OCI-LY7 (cell line): Measurements from ENCODE around the gene ODF2. TPM values are rescaled to one million over a fixed set of nuclear protein-coding genes. Genes with fewer than 3 reads are reported as not detected.

ENCODE experiments used
- BruUV-seq: library from RNA; stranded (reverse); fragments of 400-500 nt; replicated peaks from 2 replicates; lab custom pipeline; 2021; lab: Mats Ljungman, UMichigan
- CTCF ChIA-PET: fragments of 300-600 bp; sonication (Branson Sonifier 250); formaldehyde crosslinking; loops from one replicate; lab custom pipeline; 2022; ENCODE audit warnings: antibody characterized with exemption; ENCODE audit not compliant: unreplicated experiment; lab: Charles Lee
- POLR2A ChIA-PET: fragments of 300-600 bp; sonication (Branson Sonifier 250); formaldehyde crosslinking; loops from one replicate; lab custom pipeline; 2022; ENCODE audit warnings: antibody characterized with exemption; lab: Charles Lee
- DNase-seq: peaks from one replicate; pipeline ENCODE4 v3.0.0-alpha.2; 2015; ENCODE audit warnings: low spot score
- H2AFZ ChIP-seq: fragments of 200-600 bp; sonication (generic), shearing (Covaris generic); 2 replicates; pipeline ENCODE4 v1.6.1; 2014; ENCODE audit warnings: mild to moderate bottlenecking, antibody characterized with exemption, low read length, moderate library complexity
- H3K27ac ChIP-seq: fragments of 200-600 bp; sonication (generic); 2 replicates; pipeline ENCODE4 v1.5.1; 2014; ENCODE audit warnings: mixed run types, low read depth, mild to moderate bottlenecking, moderate library complexity, low read length, inconsistent platforms; ENCODE audit not compliant: poor library complexity, severe bottlenecking
- H3K36me3 ChIP-seq: fragments of 200-600 bp; sonication (generic); 2 replicates; pipeline ENCODE4 v1.6.1; 2014; ENCODE audit warnings: mild to moderate bottlenecking, antibody characterized with exemption, low read length, moderate library complexity, mixed read lengths; ENCODE audit not compliant: insufficient read depth
- H3K4me1 ChIP-seq: fragments of 200-600 bp; sonication (generic); 2 replicates; pipeline ENCODE4 v1.5.1; 2014; ENCODE audit warnings: mild to moderate bottlenecking, low read length; ENCODE audit not compliant: insufficient read depth, poor library complexity, severe bottlenecking
- H3K4me2 ChIP-seq: fragments of 200-600 bp; sonication (generic); 2 replicates; pipeline ENCODE4 v1.6.1; 2014; ENCODE audit warnings: mild to moderate bottlenecking, low read length
- H3K4me3 ChIP-seq: fragments of 200-600 bp; sonication (generic); 2 replicates; pipeline ENCODE4 v1.5.1; 2014; ENCODE audit warnings: mild to moderate bottlenecking, low read depth, low read length; ENCODE audit not compliant: poor library complexity, severe bottlenecking
- H3K79me2 ChIP-seq: fragments of 200-600 bp; sonication (generic); 2 replicates; pipeline ENCODE4 v1.6.1; 2016; ENCODE audit warnings: low read depth, mild to moderate bottlenecking, low read length, moderate library complexity, mixed read lengths; ENCODE audit not compliant: insufficient read depth
- H3K9me2 ChIP-seq: fragments of 200-600 bp; sonication (generic); 2 replicates; pipeline ENCODE4 v1.6.1; 2016; ENCODE audit warnings: mild to moderate bottlenecking, low read length, mixed read lengths; ENCODE audit not compliant: insufficient read depth
- H3K9me3 ChIP-seq: fragments of 200-600 bp; sonication (generic); 2 replicates; pipeline ENCODE4 v1.6.1; 2014; ENCODE audit warnings: mild to moderate bottlenecking, mixed run types, low read length, mixed read lengths
- H4K20me1 ChIP-seq: fragments of 200-600 bp; sonication (generic); 2 replicates; pipeline ENCODE4 v1.6.1; 2014; ENCODE audit warnings: mild to moderate bottlenecking, antibody characterized with exemption, low read length, moderate library complexity, mixed read lengths; ENCODE audit not compliant: insufficient read depth
- EZH2phosphoT487 ChIP-seq: fragments of 200-600 bp; sonication (generic); IDR thresholded peaks from 2 replicates; pipeline ENCODE4 v1.6.1; 2018; ENCODE audit warnings: low read depth, borderline replicate concordance, mild to moderate bottlenecking, mixed run types, antibody characterized with exemption, low read length, moderate library complexity, mixed read lengths
- intact Hi-C: fragments of 100-400 bp; cut with micrococcal nuclease; formaldehyde crosslinking; loops from one replicate; pipeline ENCODE4 v1.10.0; 2022; ENCODE audit not compliant: unreplicated experiment
- total RNA-seq, 2 experiments: library from RNA; depleted of rRNA in 1 of 2; stranded (reverse); fragments of >200 nt in 1 of 2; shearing (Covaris generic) in 1 of 2; gene quantifications; 2 replicates each; pipeline ENCODE4 v1.2.3, GENCODE V29; 2014 to 2022
- TF ChIP-seq, protein P1 (sequence below): fragments of 200-600 bp; sonication (generic); conservative IDR thresholded peaks from 2 replicates; pipeline ENCODE4 v1.5.1; 2014; ENCODE audit warnings: mild to moderate bottlenecking, antibody characterized with exemption, low read length, moderate library complexity, mixed read lengths

ODF2 gene
- total RNA-seq, 2 experiments from 2014 or later = 84.4 to 93.1 TPM

DNA sequence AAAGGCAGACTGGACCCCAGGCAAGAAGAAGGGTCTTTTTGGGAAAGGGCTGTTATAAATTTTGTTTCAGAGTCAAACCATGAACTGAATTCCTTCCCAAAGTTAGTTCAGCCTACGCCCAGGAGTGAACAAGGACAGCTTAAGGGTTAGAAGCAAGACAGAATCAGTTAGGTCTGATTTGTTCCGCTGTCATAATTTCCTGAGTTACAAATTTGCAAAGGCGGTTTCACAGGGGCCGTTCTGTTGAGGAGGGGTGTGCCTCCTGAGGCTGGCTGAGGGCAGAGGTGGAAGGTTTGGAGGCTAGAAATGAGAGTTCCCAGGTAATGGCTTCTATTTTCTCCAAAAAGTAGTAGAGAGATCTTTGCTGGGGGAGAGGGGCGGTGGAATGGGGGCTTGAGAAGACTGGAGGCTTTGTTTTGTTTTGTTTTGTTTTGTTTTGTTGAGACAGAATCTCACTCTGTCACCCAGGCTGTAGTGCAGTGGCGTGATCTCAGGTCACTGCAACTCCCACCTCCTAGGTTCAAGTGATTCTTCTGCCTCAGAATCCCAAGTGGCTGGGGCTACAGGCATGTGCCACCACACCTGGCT lies 39.3 kb upstream of the ODF2 start:
- H3K9me3 ChIP-seq = no peaks in the 10 kb centered on the region
- peak; percentile 44 for DNase-seq
- intact Hi-C loops = no loop called here
- peak overlapping the region; percentile 45 for H3K4me2 ChIP-seq
- H3K9me2 ChIP-seq = no peaks in the 10 kb centered on the region
- H3K4me1 ChIP-seq = peaks cover 17% of the 10 kb centered on the region
- POLR2A ChIA-PET = interaction anchor here (0.7 to 1.0 kb wide), 3 partner anchors 46 to 61 kb away, joined by 3 to 4 read pairs (median 3); partner anchors contain the start of gene URM1
- no peak overlapping the region for H3K4me3 ChIP-seq
- peak overlapping the region; percentile 87 for H2AFZ ChIP-seq
- BruUV-seq = no TSS peak
- CTCF ChIA-PET = no interaction called here
- no peaks in the 10 kb centered on the region for H4K20me1 ChIP-seq
- H3K27ac ChIP-seq = no peak overlapping the region
- TF ChIP-seq EZH2phosphoT487 = no peak
- TF ChIP-seq, protein P1, sequence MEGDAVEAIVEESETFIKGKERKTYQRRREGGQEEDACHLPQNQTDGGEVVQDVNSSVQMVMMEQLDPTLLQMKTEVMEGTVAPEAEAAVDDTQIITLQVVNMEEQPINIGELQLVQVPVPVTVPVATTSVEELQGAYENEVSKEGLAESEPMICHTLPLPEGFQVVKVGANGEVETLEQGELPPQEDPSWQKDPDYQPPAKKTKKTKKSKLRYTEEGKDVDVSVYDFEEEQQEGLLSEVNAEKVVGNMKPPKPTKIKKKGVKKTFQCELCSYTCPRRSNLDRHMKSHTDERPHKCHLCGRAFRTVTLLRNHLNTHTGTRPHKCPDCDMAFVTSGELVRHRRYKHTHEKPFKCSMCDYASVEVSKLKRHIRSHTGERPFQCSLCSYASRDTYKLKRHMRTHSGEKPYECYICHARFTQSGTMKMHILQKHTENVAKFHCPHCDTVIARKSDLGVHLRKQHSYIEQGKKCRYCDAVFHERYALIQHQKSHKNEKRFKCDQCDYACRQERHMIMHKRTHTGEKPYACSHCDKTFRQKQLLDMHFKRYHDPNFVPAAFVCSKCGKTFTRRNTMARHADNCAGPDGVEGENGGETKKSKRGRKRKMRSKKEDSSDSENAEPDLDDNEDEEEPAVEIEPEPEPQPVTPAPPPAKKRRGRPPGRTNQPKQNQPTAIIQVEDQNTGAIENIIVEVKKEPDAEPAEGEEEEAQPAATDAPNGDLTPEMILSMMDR = no peak
- no peaks in the 10 kb centered on the region for H3K36me3 ChIP-seq
- no peaks in the 10 kb centered on the region for H3K79me2 ChIP-seq

DNA sequence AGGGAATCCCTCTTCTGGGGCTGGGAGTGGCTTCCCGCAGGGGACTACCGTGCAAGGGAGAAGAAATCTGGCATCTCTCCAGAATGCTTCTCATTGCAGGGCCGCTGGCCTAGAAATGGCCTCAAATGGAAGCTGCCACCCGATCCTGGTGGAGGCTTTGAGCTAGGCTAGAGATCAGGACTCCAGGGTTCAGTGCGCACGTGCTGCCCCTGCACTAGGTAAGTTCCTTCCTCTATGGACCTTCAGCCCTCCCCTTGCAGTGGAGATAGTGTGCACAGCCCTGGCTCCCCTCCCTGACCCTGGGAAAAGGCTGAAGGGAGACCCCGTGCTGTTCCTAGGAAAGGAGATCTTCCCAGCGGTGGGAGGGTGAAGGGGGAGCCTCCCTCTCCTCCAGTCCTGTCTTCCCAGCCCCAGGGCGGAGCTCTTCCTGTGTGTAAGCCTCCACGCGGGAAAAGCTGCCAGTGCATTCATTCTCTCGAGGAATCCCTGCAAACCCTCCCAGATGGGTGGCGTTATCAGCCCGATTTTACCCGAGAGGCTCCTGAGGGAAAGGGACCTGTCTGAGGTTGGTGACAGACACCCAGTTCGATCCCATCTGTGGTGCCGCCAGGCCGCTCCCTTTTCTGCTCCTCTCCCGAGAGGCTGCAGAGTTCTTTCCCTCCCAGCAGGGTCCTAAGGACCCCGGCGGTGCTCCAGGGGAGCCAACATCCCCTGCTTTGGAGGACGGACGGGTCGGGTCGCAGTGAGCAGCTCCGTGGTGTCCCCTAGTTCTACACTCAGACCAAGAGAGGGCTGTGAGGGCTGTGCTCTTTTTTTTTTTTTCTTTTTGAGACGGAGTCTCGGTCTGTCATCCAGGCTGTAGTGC lies 36.5 kb upstream of the ODF2 start:
- Histone ChIP-seq H2AFZ (peak overlapping the region; percentile 99; the same call in 1 of the 2 replicates), H3K4me3 (no peak overlapping the region), H3K9me3 (no peaks in the 10 kb centered on the region), H3K4me1 (peaks cover 18% of the 10 kb centered on the region), H4K20me1 (no peaks in the 10 kb centered on the region), H3K9me2 (no peaks in the 10 kb centered on the region), H3K36me3 (no peaks in the 10 kb centered on the region), H3K4me2 (peak overlapping the region; percentile 98), H3K79me2 (no peaks in the 10 kb centered on the region), H3K27ac (no peak overlapping the region)
- DNase-seq = no peak
- intact Hi-C loops = no loop called here
- TF ChIP-seq, protein P1 = no peak
- TF ChIP-seq EZH2phosphoT487 = no peak
- CTCF ChIA-PET = no interaction called here
- POLR2A ChIA-PET = interaction anchor here (0.6 to 1.1 kb wide), 5 partner anchors 24 to 169 kb away, joined by 3 to 4 read pairs (median 3); partner anchors contain the start of genes GOLGA2, SWI5 and URM1
- no TSS peak for BruUV-seq
